Measurements from ENCODE around the gene PCP4L1.
"Not testable (repeated sequence)": the region's sequence is repeated elsewhere in the genome, so short reads cannot be mapped to it uniquely, and the experiment has no call there.

Gene PCP4L1

DNA sequence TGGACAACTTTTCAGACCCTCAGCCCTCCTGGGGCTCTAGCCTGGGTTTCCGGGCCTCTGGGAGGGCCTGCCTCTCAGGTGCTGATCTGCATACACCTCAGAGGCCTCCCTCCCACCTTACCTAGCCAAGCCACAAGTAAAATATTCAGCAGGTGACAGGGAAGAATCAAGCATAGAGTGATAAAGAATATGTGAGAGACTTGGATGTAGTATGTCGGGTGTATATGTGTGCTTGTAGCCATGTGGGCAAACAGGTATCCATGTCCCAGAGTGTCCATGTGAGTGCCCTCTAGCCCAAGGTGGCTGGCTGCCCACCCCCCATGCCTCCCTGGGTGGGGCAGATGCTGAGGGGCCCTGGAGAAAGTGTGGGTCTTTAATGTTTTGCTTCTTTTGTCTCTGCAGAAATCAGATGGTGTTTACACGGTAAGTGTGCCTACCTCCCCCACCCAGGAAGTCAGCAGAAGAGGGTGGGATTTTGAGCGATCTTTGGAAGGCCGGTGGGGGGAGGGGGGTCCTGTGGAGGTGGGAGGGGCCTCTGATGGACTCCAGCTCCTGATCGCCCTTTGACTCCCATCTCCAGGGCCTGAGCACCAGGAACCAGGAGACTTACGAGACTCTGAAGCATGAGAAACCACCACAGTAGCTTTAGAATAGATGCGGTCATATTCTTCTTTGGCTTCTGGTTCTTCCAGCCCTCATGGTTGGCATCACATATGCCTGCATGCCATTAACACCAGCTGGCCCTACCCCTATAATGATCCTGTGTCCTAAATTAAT lies 40.1 kb upstream of the PCP4L1 start:
- DNase-seq (ENCODE audit: low read depth) = no peak
- TF ChIP-seq, protein P1, sequence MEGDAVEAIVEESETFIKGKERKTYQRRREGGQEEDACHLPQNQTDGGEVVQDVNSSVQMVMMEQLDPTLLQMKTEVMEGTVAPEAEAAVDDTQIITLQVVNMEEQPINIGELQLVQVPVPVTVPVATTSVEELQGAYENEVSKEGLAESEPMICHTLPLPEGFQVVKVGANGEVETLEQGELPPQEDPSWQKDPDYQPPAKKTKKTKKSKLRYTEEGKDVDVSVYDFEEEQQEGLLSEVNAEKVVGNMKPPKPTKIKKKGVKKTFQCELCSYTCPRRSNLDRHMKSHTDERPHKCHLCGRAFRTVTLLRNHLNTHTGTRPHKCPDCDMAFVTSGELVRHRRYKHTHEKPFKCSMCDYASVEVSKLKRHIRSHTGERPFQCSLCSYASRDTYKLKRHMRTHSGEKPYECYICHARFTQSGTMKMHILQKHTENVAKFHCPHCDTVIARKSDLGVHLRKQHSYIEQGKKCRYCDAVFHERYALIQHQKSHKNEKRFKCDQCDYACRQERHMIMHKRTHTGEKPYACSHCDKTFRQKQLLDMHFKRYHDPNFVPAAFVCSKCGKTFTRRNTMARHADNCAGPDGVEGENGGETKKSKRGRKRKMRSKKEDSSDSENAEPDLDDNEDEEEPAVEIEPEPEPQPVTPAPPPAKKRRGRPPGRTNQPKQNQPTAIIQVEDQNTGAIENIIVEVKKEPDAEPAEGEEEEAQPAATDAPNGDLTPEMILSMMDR (IDR thresholded peaks at IDR 0.05; ENCODE audit: insufficient read depth, low read depth, low read length, missing control alignments) = no peak
- H3K4me3 ChIP-seq (ENCODE audit: low read length) = no peak overlapping the region

DNA sequence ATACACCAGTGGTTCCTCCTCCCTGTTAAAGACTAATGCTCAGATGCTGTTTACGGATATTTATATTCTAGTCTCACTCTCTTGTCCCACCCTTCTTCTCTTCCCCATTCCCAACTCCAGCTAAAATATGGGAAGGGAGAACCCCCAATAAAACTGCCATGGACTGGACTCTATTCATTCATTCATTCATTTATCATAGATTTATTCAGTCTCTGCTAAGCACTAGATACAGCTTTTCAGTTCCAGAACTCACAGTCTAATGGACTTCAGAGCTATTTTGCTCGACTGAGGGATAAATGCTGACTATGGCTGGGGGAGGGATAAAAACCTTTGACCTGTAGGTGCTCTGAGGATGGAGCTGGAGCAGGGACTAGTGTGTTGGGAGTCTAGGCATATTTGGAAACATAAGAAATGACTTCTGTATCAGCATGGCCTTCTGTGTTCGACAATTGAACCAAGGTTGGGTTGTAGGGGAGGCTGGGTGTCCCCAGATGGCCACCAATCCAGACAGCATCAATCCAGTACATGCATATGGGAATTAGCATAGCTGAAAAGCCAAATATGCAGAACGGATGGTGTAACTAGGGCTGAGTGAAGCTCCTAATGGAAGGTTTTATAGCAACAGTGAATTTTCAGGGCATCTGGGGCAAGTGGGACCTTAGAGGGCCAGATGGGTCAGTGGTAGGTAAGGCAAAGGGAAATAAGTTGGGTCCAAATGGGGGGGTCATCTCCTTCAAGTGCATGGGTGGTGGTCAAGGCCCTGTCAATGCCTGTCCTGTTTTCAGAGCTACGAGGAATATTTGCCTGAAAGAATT lies 39.3 kb upstream of the PCP4L1 start:
- TF ChIP-seq, protein P1 (IDR thresholded peaks at IDR 0.05; ENCODE audit: insufficient read depth, low read depth, low read length, missing control alignments) = no peak
- H3K4me3 ChIP-seq (ENCODE audit: low read length) = no peak overlapping the region
- DNase-seq (ENCODE audit: low read depth) = no peak

DNA sequence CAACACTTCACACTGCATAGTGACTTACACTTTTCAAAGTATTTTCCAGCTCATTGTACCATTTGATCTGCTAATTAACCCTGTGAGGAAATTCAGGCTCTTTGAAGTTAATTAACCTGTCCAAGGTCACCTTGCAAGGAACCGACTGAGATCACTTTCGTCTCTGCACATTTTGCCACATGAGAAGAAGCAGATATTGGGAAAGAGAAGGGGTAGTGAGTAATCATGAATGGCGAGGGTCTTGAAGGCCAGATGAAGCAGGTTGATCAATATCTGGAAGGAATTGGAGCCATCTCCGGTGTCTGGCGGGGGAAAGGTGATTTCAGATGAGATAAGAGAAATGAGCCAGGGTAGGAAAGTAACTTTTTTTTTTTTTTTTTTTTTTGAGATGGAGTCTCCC lies 38.5 kb upstream of the PCP4L1 start:
- DNase-seq (ENCODE audit: low read depth) = no peak
- TF ChIP-seq, protein P1 (IDR thresholded peaks at IDR 0.05; ENCODE audit: insufficient read depth, low read depth, low read length, missing control alignments) = no peak
- H3K4me3 ChIP-seq (ENCODE audit: low read length) = no peak overlapping the region

DNA sequence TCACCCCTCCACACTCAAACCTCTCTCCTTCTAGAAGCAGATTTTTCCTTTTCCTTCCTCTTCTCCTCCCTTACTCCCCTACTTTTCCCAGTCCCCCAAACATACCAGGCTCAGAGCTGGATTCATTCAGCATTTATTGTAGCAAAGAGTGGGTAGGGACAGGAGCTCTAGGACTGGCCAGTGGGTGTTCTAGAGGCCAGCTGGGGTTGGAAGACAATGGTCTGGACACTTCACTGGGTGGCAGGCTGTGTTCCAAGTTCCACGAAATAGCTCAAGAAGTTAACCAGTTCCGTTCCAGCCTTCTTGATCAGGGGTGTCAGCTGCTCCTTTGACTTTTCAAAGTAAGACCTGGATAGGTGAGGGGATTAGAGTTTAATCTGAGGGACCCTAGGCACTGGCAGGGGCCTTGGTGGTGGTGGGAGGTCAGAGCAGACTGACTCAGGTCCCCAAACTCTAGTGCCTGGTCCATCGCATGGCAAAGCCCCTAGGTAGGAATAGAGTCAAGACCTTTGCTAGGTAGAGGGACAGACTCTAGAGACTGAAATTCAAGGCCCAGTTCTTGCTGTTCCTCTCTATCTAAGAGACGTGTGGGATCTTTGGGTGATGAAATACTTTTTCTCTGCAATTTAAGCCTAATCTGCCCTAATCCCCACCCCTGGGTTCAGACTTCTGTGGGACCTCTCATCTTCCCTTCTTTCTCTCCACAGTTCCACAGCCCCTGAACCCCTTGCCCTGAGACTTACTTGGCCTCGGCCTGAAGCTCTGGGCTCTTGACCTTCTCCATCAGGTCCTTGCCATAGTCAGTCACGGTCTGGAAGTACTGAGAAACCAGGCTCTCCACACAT lies 36.1 kb upstream of the PCP4L1 start:
- no peak for DNase-seq (ENCODE audit: low read depth)
- H3K4me3 ChIP-seq (ENCODE audit: low read length) = no peak overlapping the region
- TF ChIP-seq, protein P1 (IDR thresholded peaks at IDR 0.05; ENCODE audit: insufficient read depth, low read depth, low read length, missing control alignments) = no peak

DNA sequence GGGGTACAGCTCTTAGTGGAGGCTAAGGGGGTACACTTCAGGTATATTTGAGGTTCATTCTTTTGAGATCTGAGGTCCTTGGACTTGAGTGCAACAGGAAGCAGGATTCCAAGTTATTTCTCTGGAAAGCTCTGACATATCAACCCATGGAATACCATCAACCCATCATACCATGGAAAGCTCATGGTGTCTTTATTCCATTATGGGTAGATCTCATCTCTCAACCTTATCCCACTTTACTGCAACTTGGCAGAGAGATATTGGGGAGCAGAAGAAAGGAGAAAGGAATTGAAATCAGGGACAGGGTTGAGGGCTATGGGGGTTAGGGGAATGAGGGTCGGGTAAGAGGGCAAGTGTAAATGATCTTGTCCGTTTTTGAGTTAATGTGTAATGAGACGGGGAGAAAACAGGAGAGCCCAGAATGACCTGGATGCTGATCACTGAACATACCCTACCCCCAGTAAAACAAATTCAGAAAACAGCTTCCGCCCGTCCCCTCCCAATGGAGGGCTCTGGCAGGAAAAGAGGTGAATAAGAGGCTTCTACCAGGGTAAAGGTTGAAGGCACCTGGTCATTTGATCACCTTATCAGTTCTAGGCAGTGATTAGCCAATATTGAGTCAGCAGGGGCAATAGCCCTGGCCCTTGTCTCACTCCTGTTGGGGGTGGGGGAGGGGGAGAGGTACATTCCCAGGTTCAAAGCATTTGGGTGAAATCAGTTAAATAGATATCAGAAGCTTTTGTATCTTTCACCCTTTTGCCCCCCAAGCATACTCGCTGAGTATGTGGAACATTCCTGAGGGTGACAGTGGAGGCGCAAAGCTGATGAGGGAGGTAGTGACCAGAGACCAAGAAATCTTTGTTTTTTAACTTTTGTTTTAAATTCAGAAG lies 34.5 kb upstream of the PCP4L1 start:
- H3K4me3 ChIP-seq (ENCODE audit: low read length) = no peak overlapping the region
- TF ChIP-seq, protein P1 (IDR thresholded peaks at IDR 0.05; ENCODE audit: insufficient read depth, low read depth, low read length, missing control alignments) = no peak
- DNase-seq (ENCODE audit: low read depth) = no peak

DNA sequence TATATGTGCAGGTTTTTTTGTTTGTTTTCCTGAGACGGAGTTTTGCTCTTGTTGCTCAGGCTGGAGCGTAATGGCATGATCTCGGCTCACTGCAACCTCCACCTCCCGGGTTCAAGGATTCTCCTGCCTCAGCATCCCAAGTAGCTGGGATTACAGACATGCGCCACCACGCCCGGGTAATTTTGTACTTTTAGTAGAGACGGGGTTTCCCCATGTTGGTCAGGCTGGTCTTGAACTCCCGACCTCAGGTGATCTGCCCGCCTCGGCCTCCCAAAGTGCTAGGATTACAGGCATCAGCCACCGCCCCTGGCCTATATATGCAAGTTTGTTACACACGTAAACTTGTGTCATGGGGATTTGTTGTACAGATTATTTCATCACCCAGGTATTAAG lies 33.9 kb upstream of the PCP4L1 start:
- not testable (repeated sequence) for DNase-seq (ENCODE audit: low read depth); H3K4me3 ChIP-seq (ENCODE audit: low read length)
